ENCODE results near the gene SSR2.

GRCh38 chr1:155989242-155990004 lies 31.3 kb downstream of the SSR2 start:
- TF ChIP-seq TAF1 (IDR thresholded peaks at IDR 0.05; ENCODE audit: borderline replicate concordance, low read depth, low read length): no peak
- TF ChIP-seq POLR2A (IDR thresholded peaks at IDR 0.05; ENCODE audit: low read depth, low read length): no peak
